DND-41 (cell line): ENCODE measurements around the gene FRS3.

Source experiments
- EZH2 ChIP-seq: IDR thresholded peaks from 3 replicates; pipeline ENCODE4 v1.6.1; 2012; ENCODE audit warnings: borderline replicate concordance, low read depth, mild to moderate bottlenecking, moderate library complexity, low read length, inconsistent platforms; ENCODE audit not compliant: severe bottlenecking
- TF ChIP-seq, protein P1 (sequence below): IDR thresholded peaks from 2 replicates; pipeline ENCODE4 v1.5.1; 2012; ENCODE audit warnings: borderline replicate concordance, low read length, moderate library complexity, mild to moderate bottlenecking; ENCODE audit not compliant: poor library complexity, severe bottlenecking; ENCODE audit errors: extremely low read depth

DNA sequence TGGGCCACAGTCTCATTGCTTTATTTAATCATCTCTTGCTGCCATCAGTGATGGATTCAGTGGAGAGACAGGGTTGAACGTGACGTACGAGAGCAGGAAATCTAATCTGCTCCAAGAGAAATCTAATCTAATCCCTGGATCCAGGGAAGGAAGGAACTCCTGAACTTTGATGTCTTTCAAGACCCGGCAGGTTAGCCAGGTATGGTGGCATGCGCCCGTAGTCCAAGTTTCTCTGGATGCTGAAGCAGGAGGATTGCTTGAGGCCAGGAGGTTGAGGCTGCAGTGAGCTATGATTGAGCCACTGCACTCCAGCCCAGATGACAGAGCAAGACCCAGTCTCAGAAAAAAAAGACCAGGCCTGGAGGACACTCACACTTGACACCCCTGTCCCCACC lies 21.1 kb downstream of the FRS3 start:
- no peak for TF ChIP-seq EZH2
- TF ChIP-seq, protein P1, sequence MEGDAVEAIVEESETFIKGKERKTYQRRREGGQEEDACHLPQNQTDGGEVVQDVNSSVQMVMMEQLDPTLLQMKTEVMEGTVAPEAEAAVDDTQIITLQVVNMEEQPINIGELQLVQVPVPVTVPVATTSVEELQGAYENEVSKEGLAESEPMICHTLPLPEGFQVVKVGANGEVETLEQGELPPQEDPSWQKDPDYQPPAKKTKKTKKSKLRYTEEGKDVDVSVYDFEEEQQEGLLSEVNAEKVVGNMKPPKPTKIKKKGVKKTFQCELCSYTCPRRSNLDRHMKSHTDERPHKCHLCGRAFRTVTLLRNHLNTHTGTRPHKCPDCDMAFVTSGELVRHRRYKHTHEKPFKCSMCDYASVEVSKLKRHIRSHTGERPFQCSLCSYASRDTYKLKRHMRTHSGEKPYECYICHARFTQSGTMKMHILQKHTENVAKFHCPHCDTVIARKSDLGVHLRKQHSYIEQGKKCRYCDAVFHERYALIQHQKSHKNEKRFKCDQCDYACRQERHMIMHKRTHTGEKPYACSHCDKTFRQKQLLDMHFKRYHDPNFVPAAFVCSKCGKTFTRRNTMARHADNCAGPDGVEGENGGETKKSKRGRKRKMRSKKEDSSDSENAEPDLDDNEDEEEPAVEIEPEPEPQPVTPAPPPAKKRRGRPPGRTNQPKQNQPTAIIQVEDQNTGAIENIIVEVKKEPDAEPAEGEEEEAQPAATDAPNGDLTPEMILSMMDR, result no peak
